Mesothelial cell of epicardium (in vitro differentiated cells): ENCODE measurements around the gene CDK5R1. TPM values are rescaled to one million over a fixed set of nuclear protein-coding genes. Genes with fewer than 3 reads are reported as not detected.

Source experiments
- DNase-seq, 2 experiments: peaks; one replicate each; pipeline ENCODE4 v3.0.0; 2021; ENCODE audit warnings: low spot score in 2 of 2; ENCODE audit not compliant: unreplicated experiment in 2 of 2
- H3K27ac Mint-ChIP-seq: 2 replicates; pipeline ENCODE4 v1.8.0; 2021; ENCODE audit warnings: mixed read lengths
- H3K27me3 Mint-ChIP-seq: 2 replicates; pipeline ENCODE4 v1.8.0; 2021; ENCODE audit warnings: low read depth, mixed read lengths
- H3K36me3 Mint-ChIP-seq: 2 replicates; pipeline ENCODE4 v1.8.0; 2021; ENCODE audit warnings: mixed read lengths
- H3K4me1 Mint-ChIP-seq: 2 replicates; pipeline ENCODE4 v1.8.0; 2021; ENCODE audit warnings: mixed read lengths
- H3K4me3 Mint-ChIP-seq: 2 replicates; pipeline ENCODE4 v1.8.0; 2021; ENCODE audit warnings: mild to moderate bottlenecking, moderate library complexity, mixed read lengths
- H3K9me3 Mint-ChIP-seq: 2 replicates; pipeline ENCODE4 v1.8.0; 2021; ENCODE audit warnings: mixed read lengths
- CTCF ChIP-seq: fragments of 200-600 bp; sonication (generic); IDR thresholded peaks from one replicate; pipeline ENCODE4 v1.5.0; 2021; ENCODE audit warnings: antibody characterized with exemption; ENCODE audit not compliant: unreplicated experiment
- total RNA-seq: library from RNA; stranded (reverse); gene quantifications from 3 replicates; pipeline ENCODE4 v1.2.1, GENCODE V29; 2021

CDK5R1 gene
- total RNA-seq, 1 donor from 2014 or later = 4.6 TPM

GRCh38 chr17:32508926-32509325 lies 22.1 kb downstream of the CDK5R1 start:
- Mint-ChIP-seq H3K4me1 (peaks cover 8% of the 10 kb centered on the region), H3K27me3 (no peaks in the 10 kb centered on the region), H3K27ac (no peak overlapping the region), H3K36me3 (peaks cover 3% of the 10 kb centered on the region), H3K4me3 (no peak overlapping the region), H3K9me3 (no peaks in the 10 kb centered on the region)
- no peak for TF ChIP-seq CTCF
- DNase-seq = no peak

GRCh38 chr17:32510466-32510865 lies 23.7 kb downstream of the CDK5R1 start:
- peaks cover 2% of the 10 kb centered on the region for H3K4me1 Mint-ChIP-seq
- no peak for DNase-seq

GRCh38 chr17:32512328-32512727 lies 25.5 kb downstream of the CDK5R1 start:
- Mint-ChIP-seq H3K4me3 (no peak overlapping the region), H3K27me3 (no peaks in the 10 kb centered on the region), H3K36me3 (no peaks in the 10 kb centered on the region), H3K4me1 (peaks cover 2% of the 10 kb centered on the region), H3K9me3 (no peaks in the 10 kb centered on the region), H3K27ac (no peak overlapping the region)
- no peak for DNase-seq
- no peak for TF ChIP-seq CTCF

More at GRCh38 chr17:32510466-32510865, 23.7 kb downstream of the CDK5R1 start:
- TF ChIP-seq CTCF = no peak
- Mint-ChIP-seq H3K27me3 (no peaks in the 10 kb centered on the region), H3K9me3 (no peaks in the 10 kb centered on the region), H3K36me3 (peaks cover 3% of the 10 kb centered on the region), H3K27ac (no peak overlapping the region), H3K4me3 (no peak overlapping the region)

- no peak for DNase-seq
- no peaks in the 10 kb centered on the region for H3K27me3 Mint-ChIP-seq
- H3K4me1 Mint-ChIP-seq = peaks cover 6% of the 10 kb centered on the region
- H3K36me3 Mint-ChIP-seq = no peaks in the 10 kb centered on the region
- H3K9me3 Mint-ChIP-seq = no peaks in the 10 kb centered on the region
- H3K27ac Mint-ChIP-seq = no peak overlapping the region
- no peak for TF ChIP-seq CTCF
- no peak overlapping the region for H3K4me3 Mint-ChIP-seq
Measured at GRCh38 chr17:32513579-32513978, 26.8 kb downstream of the CDK5R1 start.

DNA sequence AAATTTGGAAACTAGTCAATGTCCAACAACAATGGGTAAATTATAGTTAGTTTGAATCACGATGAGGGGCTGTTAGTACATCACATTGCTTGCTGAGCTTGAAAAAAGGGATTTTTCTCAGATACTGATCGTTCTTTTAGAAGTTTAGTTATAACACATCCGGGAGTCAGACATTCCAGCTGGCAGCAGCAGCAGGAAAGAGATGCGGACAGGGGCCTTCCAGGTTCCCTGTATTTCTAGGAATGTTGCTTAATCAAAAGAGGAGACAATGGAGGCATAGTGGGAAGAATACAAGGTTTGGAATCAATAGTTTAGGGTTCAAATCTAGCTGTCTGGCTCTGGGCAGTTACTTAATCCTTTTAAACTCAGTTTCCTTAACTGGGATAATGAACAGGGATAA lies 27.8 kb downstream of the CDK5R1 start:
- no peaks in the 10 kb centered on the region for H3K27me3 Mint-ChIP-seq
- H3K27ac Mint-ChIP-seq = no peak overlapping the region
- H3K4me1 Mint-ChIP-seq = peaks cover 12% of the 10 kb centered on the region
- TF ChIP-seq CTCF = no peak
- H3K36me3 Mint-ChIP-seq = no peaks in the 10 kb centered on the region
- DNase-seq = no peak
- H3K9me3 Mint-ChIP-seq = no peaks in the 10 kb centered on the region
- no peak overlapping the region for H3K4me3 Mint-ChIP-seq
